ENCODE results near the gene EVX2.

DNA sequence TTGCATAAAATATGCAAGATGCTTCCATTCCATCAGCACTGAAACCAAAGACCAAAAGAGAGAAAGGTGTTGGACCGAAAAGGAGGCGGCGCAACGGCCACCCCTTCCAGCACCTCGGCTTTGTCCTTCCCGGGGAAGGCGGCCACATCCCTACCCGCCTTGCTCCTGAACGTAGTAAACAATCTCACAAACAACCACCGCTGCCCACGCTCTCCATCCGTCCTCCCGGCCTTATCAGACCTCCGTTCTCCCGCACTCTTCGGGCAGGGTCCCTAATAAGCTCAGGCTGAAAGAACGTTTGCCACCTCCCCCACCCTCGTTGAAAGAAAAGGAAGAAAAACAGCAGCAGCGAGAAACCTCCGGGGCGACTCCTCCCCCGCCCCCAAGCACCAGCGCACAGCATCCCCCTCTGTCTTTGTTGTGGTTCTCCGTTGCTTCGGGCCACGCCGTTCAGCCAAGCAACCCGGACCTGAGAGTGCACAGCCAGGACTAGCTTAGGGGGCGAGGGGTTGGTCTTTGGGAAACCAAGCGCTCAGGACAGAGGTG is 4.4 kb downstream of the EVX2 start:
- TF ChIP-seq POLR2AphosphoS5 (IDR thresholded peaks at IDR 0.05) (peak; percentile 44), TAF1 (IDR thresholded peaks at IDR 0.05; ENCODE audit: low read depth) (no peak)
- TF ChIP-seq, protein P1, sequence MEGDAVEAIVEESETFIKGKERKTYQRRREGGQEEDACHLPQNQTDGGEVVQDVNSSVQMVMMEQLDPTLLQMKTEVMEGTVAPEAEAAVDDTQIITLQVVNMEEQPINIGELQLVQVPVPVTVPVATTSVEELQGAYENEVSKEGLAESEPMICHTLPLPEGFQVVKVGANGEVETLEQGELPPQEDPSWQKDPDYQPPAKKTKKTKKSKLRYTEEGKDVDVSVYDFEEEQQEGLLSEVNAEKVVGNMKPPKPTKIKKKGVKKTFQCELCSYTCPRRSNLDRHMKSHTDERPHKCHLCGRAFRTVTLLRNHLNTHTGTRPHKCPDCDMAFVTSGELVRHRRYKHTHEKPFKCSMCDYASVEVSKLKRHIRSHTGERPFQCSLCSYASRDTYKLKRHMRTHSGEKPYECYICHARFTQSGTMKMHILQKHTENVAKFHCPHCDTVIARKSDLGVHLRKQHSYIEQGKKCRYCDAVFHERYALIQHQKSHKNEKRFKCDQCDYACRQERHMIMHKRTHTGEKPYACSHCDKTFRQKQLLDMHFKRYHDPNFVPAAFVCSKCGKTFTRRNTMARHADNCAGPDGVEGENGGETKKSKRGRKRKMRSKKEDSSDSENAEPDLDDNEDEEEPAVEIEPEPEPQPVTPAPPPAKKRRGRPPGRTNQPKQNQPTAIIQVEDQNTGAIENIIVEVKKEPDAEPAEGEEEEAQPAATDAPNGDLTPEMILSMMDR (IDR thresholded peaks at IDR 0.05; ENCODE audit: poor library complexity, severe bottlenecking): no peak
